HEK293 (cell line): ENCODE measurements around the gene MS4A6A.

Source experiments
- CTCF ChIA-PET: fragments of 350-600 bp; formaldehyde crosslinking; extraction: SDS; loops from one replicate; lab custom pipeline; 2021; ENCODE audit warnings: antibody characterized with exemption; lab: Yijun Ruan, JAX
- POLR2A ChIA-PET: fragments of 300-600 bp; formaldehyde crosslinking; extraction: SDS; loops from one replicate; lab custom pipeline; 2020; ENCODE audit warnings: antibody characterized with exemption, inconsistent platforms; lab: Yijun Ruan, JAX
- H3K27ac ChIP-seq: fragments of 200-500 bp; sonication (Bioruptor generic); 2 replicates; pipeline ENCODE4 v1.5.1; 2014; ENCODE audit warnings: low read depth, low read length, control low read depth, inconsistent platforms; ENCODE audit errors: extremely low read depth
- H3K36me3 ChIP-seq, 2 experiments: fragments of 200-500 bp in 1 of 2; sonication (Bioruptor generic) in 1 of 2; 1 replicate in 1 of 2; 2 replicates in 1 of 2; pipeline ENCODE4 v1.5.1; 2014 to 2017; ENCODE audit warnings: inconsistent platforms in 2 of 2, low read length in 2 of 2; ENCODE audit not compliant: control insufficient read depth in 2 of 2, insufficient read depth in 1 of 2
- H3K4me1 ChIP-seq: fragments of 200-500 bp; sonication (Bioruptor generic); 2 replicates; pipeline ENCODE4 v1.5.1; 2014; ENCODE audit warnings: mild to moderate bottlenecking, low read length, inconsistent platforms; ENCODE audit not compliant: control insufficient read depth, insufficient read depth
- H3K4me3 ChIP-seq: 2 replicates; pipeline ENCODE4 v1.5.1; 2011; ENCODE audit warnings: low read depth, mild to moderate bottlenecking, control low read depth, low read length, moderate library complexity
- H3K9me3 ChIP-seq: fragments of 200-500 bp; sonication (Bioruptor generic); 2 replicates; pipeline ENCODE4 v1.5.1; 2014; ENCODE audit warnings: low read depth, low read length, inconsistent platforms; ENCODE audit not compliant: control insufficient read depth, insufficient read depth
- FEZF1 ChIP-seq: fragments of 450-650 bp; formaldehyde crosslinking; IDR thresholded peaks from 2 replicates; pipeline ENCODE4 v1.5.1; 2016; ENCODE audit warnings: missing biosample characterization, missing genetic modification characterization
- INSM2 ChIP-seq: fragments of 450-650 bp; formaldehyde crosslinking; IDR thresholded peaks from 2 replicates; pipeline ENCODE4 v1.5.1; 2016; ENCODE audit warnings: missing biosample characterization, missing genetic modification characterization
- OSR2 ChIP-seq: fragments of 450-650 bp; formaldehyde crosslinking; IDR thresholded peaks from 2 replicates; pipeline ENCODE4 v1.5.1; 2016; ENCODE audit warnings: missing biosample characterization, missing genetic modification characterization
- REPIN1 ChIP-seq: fragments of 450-650 bp; formaldehyde crosslinking; IDR thresholded peaks from 2 replicates; pipeline ENCODE4 v1.5.1; 2017; ENCODE audit warnings: missing biosample characterization, missing genetic modification characterization, low read depth
- SP7 ChIP-seq: fragments of 450-650 bp; formaldehyde crosslinking; IDR thresholded peaks from 2 replicates; pipeline ENCODE4 v1.5.1; 2016; ENCODE audit warnings: missing biosample characterization, missing genetic modification characterization
- TCF7L2 ChIP-seq: IDR thresholded peaks from 2 replicates; pipeline ENCODE4 v1.6.1; 2011; ENCODE audit warnings: low read depth, mild to moderate bottlenecking, inconsistent platforms, low read length, moderate library complexity, borderline replicate concordance
- YY1 ChIP-seq: fragments of 450-650 bp; formaldehyde crosslinking; IDR thresholded peaks from 2 replicates; pipeline ENCODE4 v1.5.1; 2018; ENCODE audit warnings: missing biosample characterization, missing genetic modification characterization
- ZFP41 ChIP-seq: fragments of 450-650 bp; formaldehyde crosslinking; IDR thresholded peaks from 2 replicates; pipeline ENCODE4 v1.5.1; 2016; ENCODE audit warnings: missing biosample characterization, missing genetic modification characterization, borderline replicate concordance
- ZNF133 ChIP-seq: fragments of 450-650 bp; formaldehyde crosslinking; IDR thresholded peaks from 2 replicates; pipeline ENCODE4 v1.5.1; 2016; ENCODE audit warnings: missing biosample characterization, missing genetic modification characterization
- ZNF138 ChIP-seq: fragments of 450-650 bp; formaldehyde crosslinking; IDR thresholded peaks from 2 replicates; pipeline ENCODE4 v1.5.1; 2016; ENCODE audit warnings: missing biosample characterization, missing genetic modification characterization, borderline replicate concordance
- ZNF146 ChIP-seq: fragments of 450-650 bp; formaldehyde crosslinking; IDR thresholded peaks from 2 replicates; pipeline ENCODE4 v1.5.1; 2016; ENCODE audit warnings: missing biosample characterization, missing genetic modification characterization
- ZNF169 ChIP-seq: fragments of 450-650 bp; formaldehyde crosslinking; IDR thresholded peaks from 2 replicates; pipeline ENCODE4 v1.5.1; 2016; ENCODE audit warnings: missing biosample characterization, missing genetic modification characterization
- ZNF175 ChIP-seq: fragments of 450-650 bp; formaldehyde crosslinking; IDR thresholded peaks from 2 replicates; pipeline ENCODE4 v1.5.1; 2016; ENCODE audit warnings: missing biosample characterization, missing genetic modification characterization
- ZNF19 ChIP-seq: fragments of 450-650 bp; formaldehyde crosslinking; IDR thresholded peaks from 2 replicates; pipeline ENCODE4; 2016; ENCODE audit warnings: missing biosample characterization, missing genetic modification characterization, low read depth
- ZNF214 ChIP-seq: fragments of 450-650 bp; formaldehyde crosslinking; IDR thresholded peaks from 2 replicates; pipeline ENCODE4 v1.5.1; 2017; ENCODE audit warnings: missing biosample characterization, mild to moderate bottlenecking, missing genetic modification characterization, borderline replicate concordance
- ZNF26 ChIP-seq: fragments of 450-650 bp; formaldehyde crosslinking; IDR thresholded peaks from 2 replicates; pipeline ENCODE4 v1.5.1; 2016; ENCODE audit warnings: missing biosample characterization, missing genetic modification characterization
- ZNF350 ChIP-seq: fragments of 450-650 bp; formaldehyde crosslinking; IDR thresholded peaks from 2 replicates; pipeline ENCODE4 v1.5.0; 2017; ENCODE audit warnings: missing biosample characterization, mild to moderate bottlenecking, missing genetic modification characterization
- ZNF37A ChIP-seq: fragments of 450-650 bp; IDR thresholded peaks from 2 replicates; pipeline ENCODE4 v1.5.1; 2018; ENCODE audit warnings: missing biosample characterization, missing genetic modification characterization
- ZNF394 ChIP-seq: fragments of 450-650 bp; formaldehyde crosslinking; IDR thresholded peaks from 2 replicates; pipeline ENCODE4 v1.5.1; 2016; ENCODE audit warnings: missing biosample characterization, missing genetic modification characterization, mild to moderate bottlenecking, moderate library complexity, borderline replicate concordance
- ZNF473 ChIP-seq: fragments of 450-650 bp; formaldehyde crosslinking; IDR thresholded peaks from 2 replicates; pipeline ENCODE4 v1.5.1; 2017; ENCODE audit warnings: missing biosample characterization, missing genetic modification characterization
- ZNF488 ChIP-seq: fragments of 450-650 bp; formaldehyde crosslinking; IDR thresholded peaks from 2 replicates; pipeline ENCODE4 v1.5.1; 2016; ENCODE audit warnings: missing biosample characterization, missing genetic modification characterization
- ZNF510 ChIP-seq: fragments of 450-650 bp; formaldehyde crosslinking; IDR thresholded peaks from 2 replicates; pipeline ENCODE4 v1.5.1; 2018; ENCODE audit warnings: mild to moderate bottlenecking, missing genetic modification characterization, missing biosample characterization; ENCODE audit not compliant: insufficient replicate concordance
- ZNF544 ChIP-seq: fragments of 450-650 bp; formaldehyde crosslinking; IDR thresholded peaks from 2 replicates; pipeline ENCODE4 v1.5.0; 2017; ENCODE audit warnings: missing biosample characterization, missing genetic modification characterization
- ZNF585B ChIP-seq: fragments of 450-650 bp; formaldehyde crosslinking; IDR thresholded peaks from 2 replicates; pipeline ENCODE4 v1.5.1; 2016; ENCODE audit warnings: missing biosample characterization, missing genetic modification characterization
- ZNF600 ChIP-seq: fragments of 450-650 bp; formaldehyde crosslinking; IDR thresholded peaks from 2 replicates; pipeline ENCODE4 v1.5.1; 2016; ENCODE audit warnings: missing biosample characterization, missing genetic modification characterization
- ZNF626 ChIP-seq: fragments of 450-650 bp; sonication (Bioruptor Pico); formaldehyde crosslinking; IDR thresholded peaks from 2 replicates; pipeline ENCODE4 v1.5.1; 2018; ENCODE audit warnings: missing biosample characterization, missing genetic modification characterization, inconsistent platforms
- ZNF645 ChIP-seq: fragments of 450-650 bp; formaldehyde crosslinking; IDR thresholded peaks from 2 replicates; pipeline ENCODE4; 2016; ENCODE audit warnings: missing biosample characterization, missing genetic modification characterization
- ZNF768 ChIP-seq: fragments of 450-650 bp; formaldehyde crosslinking; IDR thresholded peaks from 2 replicates; pipeline ENCODE4 v1.5.1; 2018; ENCODE audit warnings: missing biosample characterization, mild to moderate bottlenecking, missing genetic modification characterization
- ZNF776 ChIP-seq: fragments of 450-650 bp; formaldehyde crosslinking; IDR thresholded peaks from 2 replicates; pipeline ENCODE4 v1.5.0; 2017; ENCODE audit warnings: missing biosample characterization, missing genetic modification characterization, borderline replicate concordance
- ZNF777 ChIP-seq: fragments of 450-650 bp; formaldehyde crosslinking; IDR thresholded peaks from 2 replicates; pipeline ENCODE4 v1.5.1; 2017; ENCODE audit warnings: missing biosample characterization, missing genetic modification characterization, borderline replicate concordance
- ZNF792 ChIP-seq: fragments of 450-650 bp; formaldehyde crosslinking; IDR thresholded peaks from 2 replicates; pipeline ENCODE4 v1.5.1; 2016; ENCODE audit warnings: missing biosample characterization, missing genetic modification characterization

MS4A6A gene

GRCh38 chr11:60161107-60161506, 21.8 kb downstream of the MS4A6A start (continued):
- TF ChIP-seq ZNF138 (tag by site-specific recombination) (no peak), ZNF214 (tag by site-specific recombination) (no peak), ZNF777 (tag by site-specific recombination) (no peak), INSM2 (no peak), ZNF510 (no peak), ZNF133 (tag by site-specific recombination) (no peak), ZNF19 (tag by site-specific recombination) (no peak), ZNF169 (no peak), TCF7L2 (no peak), ZNF473 (tag by site-specific recombination) (no peak), ZNF544 (tag by site-specific recombination) (no peak), FEZF1 (tag by site-specific recombination) (no peak)
- TF ChIP-seq, all 188 proteins: peak for 0

GRCh38 chr11:60159868-60160267, 23.0 kb downstream of the MS4A6A start:
- CTCF ChIA-PET = no interaction called here
- no peaks in the 10 kb centered on the region for H3K36me3 ChIP-seq
- no peak overlapping the region for H3K27ac ChIP-seq
- no peaks in the 10 kb centered on the region for H3K4me1 ChIP-seq
- no peaks in the 10 kb centered on the region for H3K9me3 ChIP-seq
- H3K4me3 ChIP-seq = no peak overlapping the region
- POLR2A ChIA-PET = no interaction called here
- no peak for TF ChIP-seq SP7 (tag by site-specific recombination)
- no peak for TF ChIP-seq OSR2 (tag by site-specific recombination)
- no peak for TF ChIP-seq ZNF626 (tag by site-specific recombination)
- no peak for TF ChIP-seq ZNF37A (tag by site-specific recombination)
- TF ChIP-seq ZNF768 (tag by site-specific recombination) = no peak
- TF ChIP-seq ZNF544 (tag by site-specific recombination) = no peak

GRCh38 chr11:60159284-60159683, 23.6 kb downstream of the MS4A6A start:
- ChIA-PET POLR2A (no interaction called here), CTCF (no interaction called here)
- no peak overlapping the region for H3K4me3 ChIP-seq
- no peak overlapping the region for H3K27ac ChIP-seq
- H3K36me3 ChIP-seq = no peaks in the 10 kb centered on the region
- H3K4me1 ChIP-seq = no peaks in the 10 kb centered on the region
- H3K9me3 ChIP-seq = no peaks in the 10 kb centered on the region
- no peak for TF ChIP-seq ZFP41 (tag by site-specific recombination)
- TF ChIP-seq ZNF350 (tag by site-specific recombination) = no peak
- TF ChIP-seq ZNF645 (tag by site-specific recombination) = no peak
- TF ChIP-seq ZNF792 (tag by site-specific recombination) = no peak
- no peak for TF ChIP-seq ZNF600 (tag by site-specific recombination)
- TF ChIP-seq ZNF26 = no peak
- no peak for TF ChIP-seq ZNF544 (tag by site-specific recombination)
- TF ChIP-seq ZNF488 (tag by site-specific recombination) = no peak
- no peak for TF ChIP-seq YY1 (tag by site-specific recombination)
- no peak for TF ChIP-seq ZNF175 (tag by site-specific recombination)
- no peak for TF ChIP-seq ZNF776 (tag by site-specific recombination)
- TF ChIP-seq ZNF394 (tag by site-specific recombination) = no peak
- TF ChIP-seq REPIN1 (tag by site-specific recombination) = no peak
- TF ChIP-seq ZNF585B (tag by site-specific recombination) = no peak
- TF ChIP-seq ZNF146 (tag by site-specific recombination) = no peak
